MM.1S (cell line): ENCODE measurements around the gene ARFRP1.

ENCODE experiments used
- DNase-seq: peaks from one replicate; pipeline ENCODE4 v3.0.0-alpha.2; 2015
- H2AFZ ChIP-seq: fragments of 300-600 bp; sonication (generic); 2 replicates; pipeline ENCODE4 v1.6.0; 2016; ENCODE audit warnings: antibody characterized with exemption, low read length
- H3F3A ChIP-seq: fragments of 300-600 bp; sonication (generic); 2 replicates; pipeline ENCODE4 v1.6.1; 2016; ENCODE audit warnings: mild to moderate bottlenecking, antibody characterized with exemption, low read length, moderate library complexity, mixed read lengths; ENCODE audit not compliant: insufficient read depth
- H3K27ac ChIP-seq: fragments of 300-600 bp; sonication (generic); 2 replicates; pipeline ENCODE4 v1.5.1; 2016; ENCODE audit warnings: mild to moderate bottlenecking, low read length
- H3K27me3 ChIP-seq: fragments of 300-600 bp; sonication (generic); replicated peaks from 2 replicates; pipeline ENCODE4 v1.6.0; 2016; ENCODE audit warnings: low read length; ENCODE audit not compliant: insufficient read depth
- H3K36me3 ChIP-seq: fragments of 300-600 bp; sonication (generic); replicated peaks from 2 replicates; pipeline ENCODE4 v1.6.1; 2016; ENCODE audit warnings: mild to moderate bottlenecking, low read length, mixed read lengths; ENCODE audit not compliant: insufficient read depth
- H3K4me1 ChIP-seq: fragments of 300-600 bp; sonication (generic); 2 replicates; pipeline ENCODE4 v1.6.1; 2016; ENCODE audit warnings: low read length, mixed read lengths
- H3K4me2 ChIP-seq: fragments of 300-600 bp; sonication (generic); 2 replicates; pipeline ENCODE4 v1.6.0; 2016; ENCODE audit warnings: low read depth, low read length
- H3K4me3 ChIP-seq: fragments of 300-600 bp; sonication (generic); 2 replicates; pipeline ENCODE4 v1.5.1; 2016; ENCODE audit warnings: low read length, mixed read lengths
- H3K79me2 ChIP-seq: fragments of 300-600 bp; sonication (generic); 2 replicates; pipeline ENCODE4 v1.6.1; 2016; ENCODE audit warnings: mixed run types, low read length, mixed read lengths
- H3K9ac ChIP-seq: fragments of 300-600 bp; sonication (generic); 2 replicates; pipeline ENCODE4 v1.6.1; 2016; ENCODE audit warnings: low read length, mixed read lengths
- H3K9me2 ChIP-seq: fragments of 300-600 bp; sonication (generic); replicated peaks from 2 replicates; pipeline ENCODE4 v1.6.1; 2016; ENCODE audit warnings: mild to moderate bottlenecking, low read length, mixed read lengths; ENCODE audit not compliant: insufficient read depth
- H3K9me3 ChIP-seq: fragments of 300-600 bp; sonication (generic); replicated peaks from 2 replicates; pipeline ENCODE4 v1.6.1; 2016; ENCODE audit warnings: mild to moderate bottlenecking, low read length, mixed read lengths; ENCODE audit not compliant: insufficient read depth
- H4K20me1 ChIP-seq: fragments of 300-600 bp; sonication (generic); 2 replicates; pipeline ENCODE4 v1.6.1; 2016; ENCODE audit warnings: mild to moderate bottlenecking, low read length, moderate library complexity, mixed read lengths; ENCODE audit not compliant: insufficient read depth
- EZH2 ChIP-seq: fragments of 300-600 bp; sonication (generic); optimal IDR thresholded peaks from 2 replicates; pipeline ENCODE3; 2017; ENCODE audit warnings: low read depth, mild to moderate bottlenecking, antibody characterized with exemption, low read length, mixed read lengths
- EZH2phosphoT487 ChIP-seq: fragments of 300-600 bp; sonication (generic); IDR thresholded peaks from 2 replicates; pipeline ENCODE4 v1.6.1; 2018; ENCODE audit warnings: antibody characterized with exemption, low read length
- TF ChIP-seq, protein P1 (sequence below): fragments of 300-600 bp; sonication (generic); IDR thresholded peaks from 2 replicates; pipeline ENCODE4 v1.5.1; 2016; ENCODE audit warnings: antibody characterized with exemption, low read length, mixed read lengths

ARFRP1 gene

DNA sequence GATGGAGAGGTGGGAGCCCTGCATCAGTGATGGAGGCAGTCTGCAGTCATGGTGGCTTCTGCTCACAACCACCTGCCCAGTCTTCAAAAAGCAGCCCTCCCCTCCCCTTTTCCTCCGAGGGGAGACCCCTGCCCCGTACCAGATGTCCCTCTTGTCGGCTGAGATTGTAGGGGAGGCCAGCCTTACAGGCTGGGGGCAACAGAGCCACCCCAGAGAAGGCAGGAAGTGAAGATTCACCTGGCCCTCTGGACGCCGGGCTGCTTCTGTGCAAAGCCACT, 6.8 kb downstream of the ARFRP1 start:
- DNase-seq: no peak
- no peak overlapping the region for H3K4me3 ChIP-seq
- H3K9me3 ChIP-seq: no peaks in the 10 kb centered on the region
- H4K20me1 ChIP-seq: no peaks in the 10 kb centered on the region
- peaks cover 21% of the 10 kb centered on the region for H3K79me2 ChIP-seq
- no peak overlapping the region for H2AFZ ChIP-seq
- no peak overlapping the region for H3K9ac ChIP-seq
- TF ChIP-seq EZH2phosphoT487: no peak
- no peak for TF ChIP-seq EZH2
- TF ChIP-seq, protein P1, sequence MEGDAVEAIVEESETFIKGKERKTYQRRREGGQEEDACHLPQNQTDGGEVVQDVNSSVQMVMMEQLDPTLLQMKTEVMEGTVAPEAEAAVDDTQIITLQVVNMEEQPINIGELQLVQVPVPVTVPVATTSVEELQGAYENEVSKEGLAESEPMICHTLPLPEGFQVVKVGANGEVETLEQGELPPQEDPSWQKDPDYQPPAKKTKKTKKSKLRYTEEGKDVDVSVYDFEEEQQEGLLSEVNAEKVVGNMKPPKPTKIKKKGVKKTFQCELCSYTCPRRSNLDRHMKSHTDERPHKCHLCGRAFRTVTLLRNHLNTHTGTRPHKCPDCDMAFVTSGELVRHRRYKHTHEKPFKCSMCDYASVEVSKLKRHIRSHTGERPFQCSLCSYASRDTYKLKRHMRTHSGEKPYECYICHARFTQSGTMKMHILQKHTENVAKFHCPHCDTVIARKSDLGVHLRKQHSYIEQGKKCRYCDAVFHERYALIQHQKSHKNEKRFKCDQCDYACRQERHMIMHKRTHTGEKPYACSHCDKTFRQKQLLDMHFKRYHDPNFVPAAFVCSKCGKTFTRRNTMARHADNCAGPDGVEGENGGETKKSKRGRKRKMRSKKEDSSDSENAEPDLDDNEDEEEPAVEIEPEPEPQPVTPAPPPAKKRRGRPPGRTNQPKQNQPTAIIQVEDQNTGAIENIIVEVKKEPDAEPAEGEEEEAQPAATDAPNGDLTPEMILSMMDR: no peak
- no peak overlapping the region for H3K27ac ChIP-seq
- H3K4me1 ChIP-seq: no peaks in the 10 kb centered on the region
- H3K36me3 ChIP-seq: no peaks in the 10 kb centered on the region; the same call in 1 of the 2 replicates
- no peaks in the 10 kb centered on the region; the same call in 1 of the 2 replicates for H3F3A ChIP-seq
- no peaks in the 10 kb centered on the region for H3K9me2 ChIP-seq
- H3K27me3 ChIP-seq: no peaks in the 10 kb centered on the region
- no peak overlapping the region for H3K4me2 ChIP-seq

GRCh38 chr20:63700199-63701050, 7.4 kb downstream of the ARFRP1 start:
- no peaks in the 10 kb centered on the region; the same call in 1 of the 2 replicates for H3K36me3 ChIP-seq
- H3K9me2 ChIP-seq: no peaks in the 10 kb centered on the region
- H3F3A ChIP-seq: no peaks in the 10 kb centered on the region; the same call in 1 of the 2 replicates
- no peaks in the 10 kb centered on the region for H3K27me3 ChIP-seq
- no peak overlapping the region for H3K9ac ChIP-seq
- H2AFZ ChIP-seq: no peak overlapping the region
- no peak overlapping the region for H3K4me3 ChIP-seq
- no peaks in the 10 kb centered on the region for H3K4me1 ChIP-seq
- H3K79me2 ChIP-seq: peaks cover 15% of the 10 kb centered on the region
- H4K20me1 ChIP-seq: no peaks in the 10 kb centered on the region
- no peaks in the 10 kb centered on the region for H3K9me3 ChIP-seq
- H3K27ac ChIP-seq: no peak overlapping the region
- TF ChIP-seq EZH2phosphoT487 (no peak), EZH2 (no peak)
- TF ChIP-seq, protein P1: no peak
- DNase-seq: no peak
- no peak overlapping the region for H3K4me2 ChIP-seq

- no peak for DNase-seq
- no peaks in the 10 kb centered on the region for H3K9me2 ChIP-seq
- H3K79me2 ChIP-seq: peaks cover 8% of the 10 kb centered on the region
- H3K9ac ChIP-seq: no peak overlapping the region
- H2AFZ ChIP-seq: no peak overlapping the region
- no peaks in the 10 kb centered on the region for H3K36me3 ChIP-seq
- H3K4me1 ChIP-seq: no peaks in the 10 kb centered on the region
- H3K27me3 ChIP-seq: no peaks in the 10 kb centered on the region
- H3K4me2 ChIP-seq: no peak overlapping the region
- TF ChIP-seq EZH2 (no peak), EZH2phosphoT487 (no peak)
- TF ChIP-seq, protein P1: no peak
- H4K20me1 ChIP-seq: no peaks in the 10 kb centered on the region
- no peaks in the 10 kb centered on the region for H3K9me3 ChIP-seq
- H3K4me3 ChIP-seq: no peak overlapping the region
- no peak overlapping the region for H3K27ac ChIP-seq
- no peaks in the 10 kb centered on the region; the same call in 1 of the 2 replicates for H3F3A ChIP-seq
Observed at GRCh38 chr20:63699466-63700198, 8.1 kb downstream of the ARFRP1 start.
